ENCODE results near the gene SRSF4. TPM values are rescaled to one million over a fixed set of nuclear protein-coding genes. Genes with fewer than 3 reads are reported as not detected.
A peak's percentile ranks its signal among the peaks of the same experiment; 100 is the strongest.

Gene SRSF4
- polyA plus RNA-seq, 1 donor from 2014 or later: 59.7 TPM

- TF ChIP-seq TAF1 (IDR thresholded peaks at IDR 0.05; ENCODE audit: low read depth): no peak
- no peak for TF ChIP-seq RAD21 (conservative IDR thresholded peaks at IDR 0.05)
- TF ChIP-seq EZH2 (IDR thresholded peaks at IDR 0.05; ENCODE audit: borderline replicate concordance, insufficient read depth, low read length, poor library complexity, severe bottlenecking): no peak
- no peak for TF ChIP-seq EP300 (conservative IDR thresholded peaks at IDR 0.05; ENCODE audit: poor library complexity, severe bottlenecking)
- TF ChIP-seq MXI1 (conservative IDR thresholded peaks at IDR 0.05; ENCODE audit: poor library complexity, severe bottlenecking): no peak
- TF ChIP-seq REST (IDR thresholded peaks at IDR 0.05; ENCODE audit: borderline replicate concordance): no peak
- no peak for TF ChIP-seq POLR2AphosphoS5 (IDR thresholded peaks at IDR 0.05)
- no peak for TF ChIP-seq CTCF (IDR thresholded peaks at IDR 0.05; ENCODE audit: poor library complexity, severe bottlenecking)
- TF ChIP-seq SMC3 (conservative IDR thresholded peaks at IDR 0.05; ENCODE audit: poor library complexity): no peak
- Histone ChIP-seq H2AFZ (ENCODE audit: low read depth, low read length) (no peak overlapping the region), H3K79me2 (replicated peaks; ENCODE audit: insufficient read depth, low read length) (peaks cover 39% of the 10 kb centered on the region), H3K4me3 (ENCODE audit: low read length) (no peak overlapping the region), H3K9ac (ENCODE audit: low read length) (no peak overlapping the region), H3K36me3 (ENCODE audit: insufficient read depth, low read length) (peaks cover 12% of the 10 kb centered on the region), H3K27me3 (ENCODE audit: insufficient read depth, low read depth, low read length) (no peaks in the 10 kb centered on the region), H3K27ac (ENCODE audit: low read length) (no peak overlapping the region), H4K20me1 (ENCODE audit: insufficient read depth) (no peaks in the 10 kb centered on the region), H3K9me3 (ENCODE audit: low read length) (no peaks in the 10 kb centered on the region), H3F3A (ENCODE audit: insufficient read depth, low read length, poor library complexity, severe bottlenecking) (no peaks in the 10 kb centered on the region), H3K4me2 (ENCODE audit: low read length) (no peak overlapping the region), H3K9me2 (ENCODE audit: insufficient read depth, low read length) (no peaks in the 10 kb centered on the region)
These were observed 21.9 kb downstream of the SRSF4 start for GRCh38 chr1:29159773-29160172.

- Histone ChIP-seq H3F3A (ENCODE audit: insufficient read depth, low read length, poor library complexity, severe bottlenecking) (no peaks in the 10 kb centered on the region), H3K27me3 (ENCODE audit: insufficient read depth, low read depth, low read length) (no peaks in the 10 kb centered on the region), H3K4me2 (ENCODE audit: low read length) (no peak overlapping the region), H3K9me3 (ENCODE audit: low read length) (no peaks in the 10 kb centered on the region), H2AFZ (ENCODE audit: low read depth, low read length) (no peak overlapping the region), H4K20me1 (ENCODE audit: insufficient read depth) (no peaks in the 10 kb centered on the region), H3K79me2 (replicated peaks; ENCODE audit: insufficient read depth, low read length) (peaks cover 34% of the 10 kb centered on the region), H3K27ac (ENCODE audit: low read length) (peak overlapping the region; percentile 67), H3K4me3 (ENCODE audit: low read length) (no peak overlapping the region), H3K36me3 (ENCODE audit: insufficient read depth, low read length) (peaks cover 12% of the 10 kb centered on the region), H3K9ac (ENCODE audit: low read length) (peak overlapping the region; percentile 24), H3K9me2 (ENCODE audit: insufficient read depth, low read length) (no peaks in the 10 kb centered on the region)
- TF ChIP-seq POLR2AphosphoS5 (IDR thresholded peaks at IDR 0.05): no peak
- TF ChIP-seq TAF1 (IDR thresholded peaks at IDR 0.05; ENCODE audit: low read depth): no peak
- no peak for TF ChIP-seq CTCF (IDR thresholded peaks at IDR 0.05; ENCODE audit: poor library complexity, severe bottlenecking)
- TF ChIP-seq RAD21 (conservative IDR thresholded peaks at IDR 0.05): no peak
- no peak for TF ChIP-seq EP300 (conservative IDR thresholded peaks at IDR 0.05; ENCODE audit: poor library complexity, severe bottlenecking)
- no peak for TF ChIP-seq SMC3 (conservative IDR thresholded peaks at IDR 0.05; ENCODE audit: poor library complexity)
- no peak for TF ChIP-seq REST (IDR thresholded peaks at IDR 0.05; ENCODE audit: borderline replicate concordance)
- TF ChIP-seq MXI1 (conservative IDR thresholded peaks at IDR 0.05; ENCODE audit: poor library complexity, severe bottlenecking): no peak
- no peak for TF ChIP-seq EZH2 (IDR thresholded peaks at IDR 0.05; ENCODE audit: borderline replicate concordance, insufficient read depth, low read length, poor library complexity, severe bottlenecking)
These were observed 24.5 kb downstream of the SRSF4 start for GRCh38 chr1:29157269-29157601.
